HG03045 (cell line): ENCODE results near the gene NNAT.

ENCODE experiments used
- ATAC-seq: cut with Tn5 transposase; IDR thresholded peaks from one replicate; pipeline ENCODE4 v1.9.1; 2021; ENCODE audit warnings: mild to moderate bottlenecking, moderate library complexity; ENCODE audit not compliant: unreplicated experiment

NNAT gene

DNA sequence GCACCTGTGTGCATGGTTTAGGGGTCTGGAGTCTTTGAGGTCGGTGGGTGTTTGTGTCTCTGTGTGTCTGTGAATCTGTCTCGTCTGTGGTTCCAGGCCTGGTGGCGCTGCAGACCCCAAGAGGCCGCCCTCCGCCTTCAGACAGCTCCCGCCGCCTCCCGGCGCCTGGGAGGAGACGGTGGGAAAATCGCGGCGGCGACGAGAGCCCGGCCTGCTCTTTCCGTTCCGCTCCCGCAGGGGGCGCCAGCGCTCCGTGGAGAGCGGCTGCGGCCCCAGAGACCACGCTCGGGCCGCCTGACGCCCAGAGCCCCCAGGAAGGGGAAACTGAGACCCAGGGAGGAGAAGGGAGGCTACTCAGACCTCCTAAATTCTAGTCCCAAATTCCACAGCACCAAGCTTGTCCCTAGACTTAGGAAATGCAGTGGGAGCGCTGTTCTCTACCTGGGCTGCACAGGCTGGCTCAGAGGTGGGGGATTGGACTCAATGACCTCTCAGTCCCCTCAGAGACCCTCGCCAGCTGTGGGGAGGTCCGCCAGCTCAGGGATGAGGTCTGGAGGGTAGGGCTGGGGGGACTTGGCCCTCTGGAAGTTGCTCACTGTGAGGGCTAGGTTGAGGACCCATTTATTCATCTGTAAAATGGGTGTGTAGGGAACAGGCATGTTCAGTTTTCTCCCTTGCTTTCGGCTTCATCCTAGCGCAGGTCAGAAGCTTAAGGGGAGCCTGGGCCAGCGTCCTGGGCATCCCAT is 43.5 kb downstream of the NNAT start:
- no peak for ATAC-seq

- ATAC-seq: no peak
Observed at GRCh38 chr20:37565134-37565811, 44.2 kb downstream of the NNAT start.

- no peak for ATAC-seq
Observed at GRCh38 chr20:37566590-37567330, 45.7 kb downstream of the NNAT start.

DNA sequence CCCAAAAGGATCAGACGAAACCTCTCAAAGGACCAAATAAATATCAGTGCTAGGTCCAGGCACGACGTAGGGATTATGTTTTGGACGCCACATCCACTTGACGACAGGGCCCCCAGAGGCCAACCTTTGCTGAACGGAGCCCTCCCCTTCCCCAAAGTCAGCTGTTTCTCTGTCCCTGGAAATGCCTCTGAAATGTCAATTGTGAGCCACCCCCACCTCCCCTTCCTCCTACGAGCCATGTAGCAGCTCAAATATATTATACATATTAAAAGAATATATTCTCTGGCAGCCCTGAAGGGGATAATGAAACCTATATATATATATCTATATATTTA is 46.2 kb downstream of the NNAT start:
- no peak for ATAC-seq

DNA sequence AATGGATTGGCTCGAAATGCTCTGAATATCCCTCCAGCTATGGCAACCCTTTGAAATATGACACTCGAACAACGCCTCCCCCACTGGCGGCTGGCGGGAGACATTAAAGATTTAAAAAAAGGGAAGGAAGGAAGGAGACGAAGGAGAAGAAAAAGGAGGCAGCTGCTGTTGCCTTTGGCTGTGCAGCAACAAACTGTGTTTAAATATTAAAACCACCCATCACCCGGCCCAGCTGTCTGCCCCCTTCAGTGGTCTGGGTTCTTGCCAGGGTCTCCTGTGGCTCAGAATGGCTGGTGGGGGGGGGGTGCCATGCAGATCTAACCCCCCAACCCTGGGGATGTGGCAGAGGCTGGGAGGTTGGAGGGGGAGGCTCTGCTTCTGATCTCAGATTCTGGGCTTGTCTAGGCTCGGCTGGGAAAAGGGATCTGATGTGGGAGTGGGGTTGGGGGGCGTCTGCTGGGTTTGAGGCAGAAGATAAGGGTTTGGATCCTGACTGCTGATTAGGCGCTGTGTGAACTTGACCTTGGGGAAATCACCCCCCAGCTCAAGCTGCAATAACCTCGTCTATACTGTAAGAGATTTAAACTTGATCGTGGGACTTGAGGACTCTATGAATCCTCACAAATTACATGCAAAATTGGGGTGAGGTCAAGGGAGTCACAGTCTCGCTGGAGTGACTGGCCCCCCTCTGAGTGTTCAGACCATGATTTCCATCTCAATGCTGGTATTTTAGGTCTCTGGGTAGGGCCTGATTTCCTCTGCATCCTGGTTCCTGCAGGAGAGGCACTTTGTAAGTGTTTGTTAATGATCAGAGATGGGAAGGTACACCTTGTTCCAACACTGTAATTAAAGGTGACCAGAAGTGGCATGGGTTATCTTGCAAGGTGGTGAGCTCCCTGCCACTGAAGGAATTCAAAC is 46.9 kb downstream of the NNAT start:
- ATAC-seq: no peak

GRCh38 chr20:37570419-37570818 is 49.4 kb downstream of the NNAT start:
- no peak for ATAC-seq

DNA sequence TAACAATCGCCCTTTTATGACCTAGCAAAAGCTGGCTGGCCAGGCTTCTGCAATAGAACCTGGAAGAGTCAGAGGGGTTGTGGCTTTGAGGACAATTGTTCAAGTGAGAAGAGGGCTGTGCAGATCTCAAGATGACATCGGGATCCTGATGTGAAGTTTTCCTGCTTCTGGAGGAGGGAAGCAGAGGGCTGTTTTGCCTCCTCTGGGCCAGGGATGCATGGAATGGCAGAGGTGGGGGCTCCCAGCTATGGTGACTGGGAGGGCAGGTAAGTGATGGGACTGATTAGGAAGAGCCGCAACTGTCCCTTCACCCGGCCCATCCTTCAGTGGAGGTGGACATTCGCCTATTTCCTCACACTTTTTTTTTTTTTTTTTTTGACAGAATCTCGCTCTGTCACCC is 50.0 kb downstream of the NNAT start:
- no peak for ATAC-seq
